Tibial nerve (tissue), 4 donors: ENCODE data around the gene GPR152.

Experiments used
- EP300 ChIP-seq, 2 donors: sonication (generic); formaldehyde crosslinking; IDR thresholded peaks; one replicate each; pipeline ENCODE4 v1.6.1; 2017; ENCODE audit warnings: antibody characterized with exemption in 2 of 2, mild to moderate bottlenecking in 1 of 2
- POLR2A ChIP-seq, 2 donors: fragments of 450-650 bp; IDR thresholded peaks; one replicate each; pipeline ENCODE4 v1.6.1; 2017; ENCODE audit warnings: antibody characterized with exemption in 2 of 2, mild to moderate bottlenecking in 2 of 2, moderate library complexity in 2 of 2
- TF ChIP-seq, protein P1 (sequence below), 5 experiments: fragments of 200-600 bp in 3 of 5; fragments of 450-650 bp in 2 of 5; sonication (generic) in 3 of 5; IDR thresholded peaks; one replicate each; pipeline ENCODE4 v1.5.1; 2016 to 2019; ENCODE audit warnings: antibody characterized with exemption in 5 of 5, mild to moderate bottlenecking in 3 of 5, moderate library complexity in 2 of 5

DNA sequence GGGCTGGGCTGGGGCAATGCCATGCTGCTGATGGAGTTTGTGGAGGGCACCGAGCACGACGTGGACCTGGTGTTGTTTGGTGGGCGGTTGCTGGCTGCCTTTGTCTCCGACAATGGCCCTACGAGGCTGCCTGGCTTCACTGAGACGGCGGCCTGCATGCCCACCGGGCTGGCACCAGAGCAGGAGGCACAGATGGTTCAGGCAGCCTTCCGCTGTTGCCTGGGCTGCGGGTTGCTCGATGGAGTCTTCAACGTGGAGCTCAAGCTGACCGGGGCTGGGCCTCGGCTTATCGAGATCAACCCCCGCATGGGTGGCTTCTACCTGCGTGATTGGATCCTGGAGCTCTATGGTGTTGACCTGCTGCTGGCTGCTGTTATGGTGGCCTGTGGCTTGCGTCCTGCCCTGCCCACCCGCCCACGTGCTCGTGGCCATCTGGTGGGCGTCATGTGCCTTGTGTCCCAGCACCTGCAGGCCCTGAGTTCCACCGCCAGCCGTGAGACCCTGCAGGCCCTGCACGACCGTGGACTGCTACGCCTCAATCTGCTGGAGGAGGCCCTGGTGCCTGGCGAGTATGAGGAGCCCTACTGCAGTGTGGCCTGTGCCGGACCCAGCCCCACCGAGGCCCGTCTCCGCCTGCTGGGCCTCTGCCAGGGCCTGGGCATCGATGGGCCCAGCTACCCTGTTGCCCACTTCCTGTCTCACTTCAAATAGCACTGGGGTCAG lies 28.5 kb downstream of the GPR152 start:
- no peak for TF ChIP-seq POLR2A (IDR thresholded peaks at IDR 0.05)
- TF ChIP-seq, protein P1, sequence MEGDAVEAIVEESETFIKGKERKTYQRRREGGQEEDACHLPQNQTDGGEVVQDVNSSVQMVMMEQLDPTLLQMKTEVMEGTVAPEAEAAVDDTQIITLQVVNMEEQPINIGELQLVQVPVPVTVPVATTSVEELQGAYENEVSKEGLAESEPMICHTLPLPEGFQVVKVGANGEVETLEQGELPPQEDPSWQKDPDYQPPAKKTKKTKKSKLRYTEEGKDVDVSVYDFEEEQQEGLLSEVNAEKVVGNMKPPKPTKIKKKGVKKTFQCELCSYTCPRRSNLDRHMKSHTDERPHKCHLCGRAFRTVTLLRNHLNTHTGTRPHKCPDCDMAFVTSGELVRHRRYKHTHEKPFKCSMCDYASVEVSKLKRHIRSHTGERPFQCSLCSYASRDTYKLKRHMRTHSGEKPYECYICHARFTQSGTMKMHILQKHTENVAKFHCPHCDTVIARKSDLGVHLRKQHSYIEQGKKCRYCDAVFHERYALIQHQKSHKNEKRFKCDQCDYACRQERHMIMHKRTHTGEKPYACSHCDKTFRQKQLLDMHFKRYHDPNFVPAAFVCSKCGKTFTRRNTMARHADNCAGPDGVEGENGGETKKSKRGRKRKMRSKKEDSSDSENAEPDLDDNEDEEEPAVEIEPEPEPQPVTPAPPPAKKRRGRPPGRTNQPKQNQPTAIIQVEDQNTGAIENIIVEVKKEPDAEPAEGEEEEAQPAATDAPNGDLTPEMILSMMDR (IDR thresholded peaks at IDR 0.05): no peak
- TF ChIP-seq EP300 (IDR thresholded peaks at IDR 0.05): no peak
